ENCODE results near the gene RNU2-1. TPM values are rescaled to one million over a fixed set of nuclear protein-coding genes. Genes with fewer than 3 reads are reported as not detected.
A peak's percentile ranks its signal among the peaks of the same experiment; 100 is the strongest.
"Not testable (repeated sequence)": the region's sequence is repeated elsewhere in the genome, so short reads cannot be mapped to it uniquely, and the experiment has no call there.

The RNU2-1 gene
- total RNA-seq, 1 donor from 2014 or later, result 9,258 TPM

- peaks cover 3% of the 10 kb centered on the region for H3K9me3 Mint-ChIP-seq (ENCODE audit: unreplicated experiment)
These were observed 20.9 kb downstream of the RNU2-1 start for GRCh38 chr17:43212641-43213490.

GRCh38 chr17:43211480-43212402, 22.0 kb downstream of the RNU2-1 start, which contains the start of gene TMEM106A:
TSS of gene TMEM106A (plus strand) at chr17:43211875. CDS start at chr17:43213042, 1,167 bp downstream.
- Mint-ChIP-seq H3K36me3 (ENCODE audit: unreplicated experiment) (no peaks in the 10 kb centered on the region), H3K27me3 (ENCODE audit: unreplicated experiment) (no peaks in the 10 kb centered on the region), H3K4me3 (ENCODE audit: unreplicated experiment) (peak within 1 kb of the TSS; percentile 94), H3K9me3 (ENCODE audit: unreplicated experiment) (peaks cover 3% of the 10 kb centered on the region), H3K27ac (ENCODE audit: unreplicated experiment) (peak within 1 kb of the TSS; percentile 59), H3K4me1 (ENCODE audit: low read depth, unreplicated experiment) (peaks cover 13% of the 10 kb centered on the region)
- DNase-seq, result peak; percentile 42
- no peak for TF ChIP-seq CTCF (IDR thresholded peaks at IDR 0.05; ENCODE audit: partially characterized antibody, unreplicated experiment)

More at GRCh38 chr17:43212641-43213490, 20.9 kb downstream of the RNU2-1 start:
- H3K4me1 Mint-ChIP-seq (ENCODE audit: low read depth, unreplicated experiment), result peaks cover 13% of the 10 kb centered on the region
- peak overlapping the region; percentile 94 for H3K4me3 Mint-ChIP-seq (ENCODE audit: unreplicated experiment)
- no peak for TF ChIP-seq CTCF (IDR thresholded peaks at IDR 0.05; ENCODE audit: partially characterized antibody, unreplicated experiment)
- peak overlapping the region; percentile 0 for H3K27ac Mint-ChIP-seq (ENCODE audit: unreplicated experiment)
- H3K36me3 Mint-ChIP-seq (ENCODE audit: unreplicated experiment), result no peaks in the 10 kb centered on the region
- H3K27me3 Mint-ChIP-seq (ENCODE audit: unreplicated experiment), result no peaks in the 10 kb centered on the region
- DNase-seq, result no peak

GRCh38 chr17:43211123-43211479, 22.7 kb downstream of the RNU2-1 start:
- DNase-seq, result no peak
- peaks cover 3% of the 10 kb centered on the region for H3K9me3 Mint-ChIP-seq (ENCODE audit: unreplicated experiment)
- peaks cover 13% of the 10 kb centered on the region for H3K4me1 Mint-ChIP-seq (ENCODE audit: low read depth, unreplicated experiment)
- no peaks in the 10 kb centered on the region for H3K27me3 Mint-ChIP-seq (ENCODE audit: unreplicated experiment)
- no peaks in the 10 kb centered on the region for H3K36me3 Mint-ChIP-seq (ENCODE audit: unreplicated experiment)
- H3K4me3 Mint-ChIP-seq (ENCODE audit: unreplicated experiment), result peak overlapping the region; percentile 94
- H3K27ac Mint-ChIP-seq (ENCODE audit: unreplicated experiment), result no peak overlapping the region
- TF ChIP-seq CTCF (IDR thresholded peaks at IDR 0.05; ENCODE audit: partially characterized antibody, unreplicated experiment), result no peak

GRCh38 chr17:43210576-43210975, 23.2 kb downstream of the RNU2-1 start:
- Mint-ChIP-seq H3K27me3 (ENCODE audit: unreplicated experiment) (no peaks in the 10 kb centered on the region), H3K9me3 (ENCODE audit: unreplicated experiment) (peaks cover 3% of the 10 kb centered on the region), H3K36me3 (ENCODE audit: unreplicated experiment) (no peaks in the 10 kb centered on the region), H3K4me3 (ENCODE audit: unreplicated experiment) (no peak overlapping the region), H3K4me1 (ENCODE audit: low read depth, unreplicated experiment) (peaks cover 13% of the 10 kb centered on the region), H3K27ac (ENCODE audit: unreplicated experiment) (no peak overlapping the region)
- no peak for TF ChIP-seq CTCF (IDR thresholded peaks at IDR 0.05; ENCODE audit: partially characterized antibody, unreplicated experiment)
- DNase-seq, result no peak

GRCh38 chr17:43203013-43203412, 30.8 kb downstream of the RNU2-1 start:
- H3K4me1 Mint-ChIP-seq (ENCODE audit: low read depth, unreplicated experiment); H3K27me3 Mint-ChIP-seq (ENCODE audit: unreplicated experiment); H3K9me3 Mint-ChIP-seq (ENCODE audit: unreplicated experiment); H3K36me3 Mint-ChIP-seq (ENCODE audit: unreplicated experiment); DNase-seq; H3K4me3 Mint-ChIP-seq (ENCODE audit: unreplicated experiment); H3K27ac Mint-ChIP-seq (ENCODE audit: unreplicated experiment): not testable (repeated sequence)
